Ishikawa (cell line): Measurements from ENCODE around the gene SUDS3.

Experiments
- EP300 ChIP-seq: IDR thresholded peaks from 2 replicates; pipeline ENCODE4 v1.6.1; 2012; ENCODE audit warnings: borderline replicate concordance
- TAF1 ChIP-seq: IDR thresholded peaks from 2 replicates; pipeline ENCODE4 v1.6.1; 2012; ENCODE audit warnings: low read depth, mild to moderate bottlenecking
- TCF12 ChIP-seq: IDR thresholded peaks from 2 replicates; pipeline ENCODE4 v1.6.1; 2012; ENCODE audit warnings: low read depth
- YY1 ChIP-seq: IDR thresholded peaks from 2 replicates; pipeline ENCODE4 v1.6.1; 2012; ENCODE audit warnings: low read depth
- TF ChIP-seq, protein P1 (sequence below): IDR thresholded peaks from 2 replicates; pipeline ENCODE4 v1.6.1; 2012; ENCODE audit warnings: low read depth, mild to moderate bottlenecking

DNA sequence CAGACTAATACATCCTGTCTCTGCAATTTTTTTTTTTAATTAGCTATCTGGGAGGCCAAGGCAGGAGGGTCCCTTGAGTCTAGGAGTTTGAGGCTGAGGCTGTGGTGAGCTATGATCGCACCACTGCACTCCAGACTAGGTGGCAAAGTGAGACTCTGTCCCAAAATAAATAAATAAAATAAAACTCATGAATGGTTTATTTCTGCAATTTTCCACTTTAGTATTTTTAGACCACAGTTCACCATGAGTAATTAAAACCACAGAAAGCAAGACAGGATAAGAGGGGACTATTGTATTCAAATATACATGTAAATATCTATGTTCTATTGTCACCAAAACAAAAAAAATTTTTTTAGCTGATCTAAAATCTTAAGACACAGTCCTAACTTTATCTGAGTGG lies 21.5 kb upstream of the SUDS3 start:
- no peak for TF ChIP-seq TAF1
- no peak for TF ChIP-seq EP300
- TF ChIP-seq, protein P1, sequence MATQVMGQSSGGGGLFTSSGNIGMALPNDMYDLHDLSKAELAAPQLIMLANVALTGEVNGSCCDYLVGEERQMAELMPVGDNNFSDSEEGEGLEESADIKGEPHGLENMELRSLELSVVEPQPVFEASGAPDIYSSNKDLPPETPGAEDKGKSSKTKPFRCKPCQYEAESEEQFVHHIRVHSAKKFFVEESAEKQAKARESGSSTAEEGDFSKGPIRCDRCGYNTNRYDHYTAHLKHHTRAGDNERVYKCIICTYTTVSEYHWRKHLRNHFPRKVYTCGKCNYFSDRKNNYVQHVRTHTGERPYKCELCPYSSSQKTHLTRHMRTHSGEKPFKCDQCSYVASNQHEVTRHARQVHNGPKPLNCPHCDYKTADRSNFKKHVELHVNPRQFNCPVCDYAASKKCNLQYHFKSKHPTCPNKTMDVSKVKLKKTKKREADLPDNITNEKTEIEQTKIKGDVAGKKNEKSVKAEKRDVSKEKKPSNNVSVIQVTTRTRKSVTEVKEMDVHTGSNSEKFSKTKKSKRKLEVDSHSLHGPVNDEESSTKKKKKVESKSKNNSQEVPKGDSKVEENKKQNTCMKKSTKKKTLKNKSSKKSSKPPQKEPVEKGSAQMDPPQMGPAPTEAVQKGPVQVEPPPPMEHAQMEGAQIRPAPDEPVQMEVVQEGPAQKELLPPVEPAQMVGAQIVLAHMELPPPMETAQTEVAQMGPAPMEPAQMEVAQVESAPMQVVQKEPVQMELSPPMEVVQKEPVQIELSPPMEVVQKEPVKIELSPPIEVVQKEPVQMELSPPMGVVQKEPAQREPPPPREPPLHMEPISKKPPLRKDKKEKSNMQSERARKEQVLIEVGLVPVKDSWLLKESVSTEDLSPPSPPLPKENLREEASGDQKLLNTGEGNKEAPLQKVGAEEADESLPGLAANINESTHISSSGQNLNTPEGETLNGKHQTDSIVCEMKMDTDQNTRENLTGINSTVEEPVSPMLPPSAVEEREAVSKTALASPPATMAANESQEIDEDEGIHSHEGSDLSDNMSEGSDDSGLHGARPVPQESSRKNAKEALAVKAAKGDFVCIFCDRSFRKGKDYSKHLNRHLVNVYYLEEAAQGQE: no peak
- no peak for TF ChIP-seq YY1
- TF ChIP-seq TCF12: no peak
